Kidney (tissue), 14 donors: ENCODE data around the gene MIF4GD. TPM values are rescaled to one million over a fixed set of nuclear protein-coding genes. Genes with fewer than 3 reads are reported as not detected.

Source experiments
- DNase-seq, 5 donors: peaks; one replicate each; pipeline ENCODE4 v3.0.0-alpha.2; 2013 to 2020
- FAIRE-seq: peaks from 2 replicates; lab custom pipeline; 2012; peaks lifted over from hg19 to GRCh38; lab: Jason Lieb, UNC
- H3K27ac ChIP-seq, 2 donors: one replicate each; pipeline ENCODE4 v1.7.0; 2013; ENCODE audit warnings: low read depth in 2 of 2, low read length in 2 of 2, inconsistent platforms in 1 of 2
- H3K27me3 ChIP-seq: one replicate; pipeline ENCODE4 v1.7.1; 2013; ENCODE audit warnings: low read length, inconsistent platforms; ENCODE audit not compliant: control insufficient read depth, insufficient read depth
- H3K36me3 ChIP-seq, 3 donors: one replicate each; pipeline versions ENCODE4 v1.7.0 to v1.7.1; 2013; ENCODE audit warnings: low read length in 3 of 3, control low read depth in 1 of 3, inconsistent platforms in 1 of 3; ENCODE audit not compliant: insufficient read depth in 3 of 3, control insufficient read depth in 2 of 3
- H3K4me1 ChIP-seq, 3 donors: one replicate each; pipeline versions ENCODE4 v1.7.0 to v1.7.1; 2013; ENCODE audit warnings: low read length in 3 of 3, inconsistent platforms in 1 of 3, low read depth in 1 of 3; ENCODE audit not compliant: control insufficient read depth in 2 of 3, insufficient read depth in 2 of 3
- H3K4me3 ChIP-seq, 3 donors: one replicate each; pipeline versions ENCODE4 v1.7.0 to v1.8.1; 2013; ENCODE audit warnings: low read length in 3 of 3, control low read depth in 1 of 3, inconsistent platforms in 1 of 3
- H3K9ac ChIP-seq, 3 donors: one replicate each; pipeline versions ENCODE4 v1.7.0 to v1.7.1; 2013; ENCODE audit warnings: low read length in 3 of 3, control low read depth in 1 of 3, inconsistent platforms in 1 of 3
- H3K9me3 ChIP-seq, 3 donors: one replicate each; pipeline versions ENCODE4 v1.7.0 to v1.7.1; 2013; ENCODE audit warnings: low read length in 3 of 3, control low read depth in 1 of 3, inconsistent platforms in 1 of 3; ENCODE audit not compliant: control insufficient read depth in 2 of 3, insufficient read depth in 1 of 3
- CTCF ChIP-seq: IDR thresholded peaks from 3 replicates; pipeline ENCODE4 v1.5.1; 2012; ENCODE audit warnings: mild to moderate bottlenecking, moderate library complexity, borderline replicate concordance; ENCODE audit not compliant: insufficient read depth; ENCODE audit errors: extremely low read depth
- intact Hi-C: fragments of 100-400 bp; cut with DNase I; formaldehyde crosslinking; loops from one replicate; pipeline ENCODE4 v1.11.1; 2022
- polyA plus RNA-seq: library from polyadenylated mRNA; stranded (reverse); fragments of 350-450 nt; fragmentation: Illumina TruSeq; extraction: RNeasy Lipid Tissue Mini Kit (QIAGEN cat#74804); gene quantifications from one replicate; pipeline ENCODE4 v1.2.3, GENCODE V29; 2014; ENCODE audit warnings: low read depth, low replicate concordance; ENCODE audit not compliant: insufficient read depth
- total RNA-seq: library from RNA; stranded (reverse); fragmentation: NEBNext Ultra II Directional; extraction: Animal tissue kit (Norgen Biotek cat#: 25700); gene quantifications from one replicate; pipeline ENCODE4 v1.2.1, GENCODE V29; 2021
- donor health status: control.
- donor health status: control.
- donor health status: control.
- donor health status: control.
- donor health status: control.
- donor health status: DM: yes; HTN: yes; CAD: no.
- donor health status: Normal renal cell carcinoma (clear cell type).

MIF4GD gene
- total and polyA plus RNA-seq, 2 donors from 2014 or later = 28.2 to 30.1 TPM

GRCh38 chr17:75267411-75268232 lies 3.4 kb downstream of the MIF4GD start:
- FAIRE-seq = no peak
- DNase-seq = peak in 1 of 5 donors; percentile 62
- intact Hi-C loops = no loop called here

GRCh38 chr17:75267153-75267410 lies 3.9 kb downstream of the MIF4GD start:
- Histone ChIP-seq H3K27ac (no peak overlapping the region), H3K27me3 (no peaks in the 10 kb centered on the region), H3K4me3 (no peak overlapping the region), H3K9me3 (no peaks in the 10 kb centered on the region), H3K4me1 (peaks cover 0 to 16% (median 5%) of the 10 kb centered on the region in 3 donors), H3K9ac (no peak overlapping the region), H3K36me3 (peaks cover 6 to 17% (median 16%) of the 10 kb centered on the region in 3 donors)
- DNase-seq (no peak), FAIRE-seq (no peak)
- intact Hi-C loops = no loop called here
- no peak for TF ChIP-seq CTCF

More at GRCh38 chr17:75267411-75268232, 3.4 kb downstream of the MIF4GD start:
- Histone ChIP-seq H3K36me3 (peaks cover 6 to 17% (median 16%) of the 10 kb centered on the region in 3 donors), H3K4me1 (peaks cover 0 to 14% (median 2%) of the 10 kb centered on the region in 3 donors), H3K4me3 (no peak overlapping the region), H3K27me3 (no peaks in the 10 kb centered on the region), H3K9me3 (no peaks in the 10 kb centered on the region), H3K27ac (no peak overlapping the region), H3K9ac (no peak overlapping the region)
- no peak for TF ChIP-seq CTCF

GRCh38 chr17:75266316-75267152 lies 4.5 kb downstream of the MIF4GD start:
- H3K4me3 ChIP-seq = no peak overlapping the region
- H3K9me3 ChIP-seq = no peaks in the 10 kb centered on the region
- intact Hi-C loops = no loop called here
- H3K4me1 ChIP-seq = peaks cover 0 to 14% (median 5%) of the 10 kb centered on the region in 3 donors
- H3K27ac ChIP-seq = no peak overlapping the region
- FAIRE-seq (no peak), DNase-seq (peak in 1 of 5 donors; percentile 23)
- no peak overlapping the region for H3K9ac ChIP-seq
- no peaks in the 10 kb centered on the region for H3K27me3 ChIP-seq
- peaks cover 6 to 17% (median 16%) of the 10 kb centered on the region in 3 donors for H3K36me3 ChIP-seq
- TF ChIP-seq CTCF = no peak
